ENCODE data around the gene VGLL1. TPM values are rescaled to one million over a fixed set of nuclear protein-coding genes. Genes with fewer than 3 reads are reported as not detected.

VGLL1 gene
- total and polyA plus RNA-seq, 2 experiments from 2014 or later, result not detected

Other genes starting within 250 kb of the VGLL1 start
- gene ADGRG4, start 231.3 kb upstream of the VGLL1 start, total RNA-seq, result not detected in 2 replicates
- not detected in 2 replicates for gene ADGRG4, start 231.3 kb upstream of the VGLL1 start, polyA plus RNA-seq
- gene BRS3, start 44.3 kb upstream of the VGLL1 start, total RNA-seq, result not detected in 2 replicates
- gene BRS3, start 44.3 kb upstream of the VGLL1 start, polyA plus RNA-seq, result 0.11 TPM in 2 replicates
- 78.5 and 80.4 TPM in 2 replicates for gene HTATSF1, start 34.6 kb upstream of the VGLL1 start, total RNA-seq
- 86.7 and 95.8 TPM in 2 replicates for gene HTATSF1, start 34.6 kb upstream of the VGLL1 start, polyA plus RNA-seq
- gene CD40LG, start 115.9 kb downstream of the VGLL1 start, total RNA-seq, result not detected in 2 replicates
- not detected in 2 replicates for gene CD40LG, start 115.9 kb downstream of the VGLL1 start, polyA plus RNA-seq
- 2.7 and 2.9 TPM in 2 replicates for gene ARHGEF6, start 248.7 kb downstream of the VGLL1 start, total RNA-seq
- 2.3 and 2.4 TPM in 2 replicates for gene ARHGEF6, start 248.7 kb downstream of the VGLL1 start, polyA plus RNA-seq